ENCODE measurements around the gene NR2E1. TPM values are rescaled to one million over a fixed set of nuclear protein-coding genes. Genes with fewer than 3 reads are reported as not detected.
A peak's percentile ranks its signal among the peaks of the same experiment; 100 is the strongest.

Gene NR2E1
- total and polyA plus RNA-seq, 8 donors: not detected

DNA sequence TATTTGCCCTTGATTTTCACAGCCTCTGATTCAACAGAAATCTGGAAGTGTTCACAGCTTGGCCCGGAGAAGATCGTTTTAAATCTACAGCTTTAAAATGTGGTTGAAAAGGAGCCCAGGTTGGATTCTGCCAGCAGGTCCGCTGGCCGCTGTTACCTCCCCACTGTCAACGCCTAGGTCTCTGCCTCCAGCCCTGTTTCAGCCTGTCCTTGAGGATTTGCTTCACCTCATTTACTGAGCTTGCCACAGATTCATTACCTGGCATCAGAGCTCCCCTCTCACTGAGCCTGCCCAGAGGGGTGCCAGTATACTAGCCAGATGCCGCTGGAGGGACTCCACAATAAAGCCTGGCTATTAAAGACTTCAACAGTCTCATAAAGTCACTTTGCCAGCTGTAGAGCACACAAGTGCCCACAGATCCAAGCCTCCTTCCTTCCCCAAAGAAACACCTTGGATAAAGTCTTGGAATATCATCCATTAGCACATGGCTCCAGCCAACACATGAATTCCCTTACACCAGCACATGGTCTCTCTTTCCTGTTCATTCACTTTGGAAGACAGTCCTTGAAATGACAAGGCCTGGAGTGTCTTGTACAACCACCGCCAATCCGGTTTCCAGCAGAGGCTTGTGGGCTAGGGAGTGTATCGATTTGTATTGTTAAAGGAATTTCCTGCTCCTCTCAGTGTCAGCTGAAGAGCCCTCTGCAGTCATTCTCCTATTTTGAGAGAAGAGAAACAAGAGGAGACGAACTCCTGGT is 9.5 kb upstream of the NR2E1 start:
- no peak for DNase-seq
- no peak overlapping the region for H3K27ac ChIP-seq
- no peak for TF ChIP-seq POLR2A (IDR thresholded peaks at IDR 0.05)
- TF ChIP-seq EP300 (IDR thresholded peaks at IDR 0.05): no peak
- TF ChIP-seq POLR2AphosphoS5 (IDR thresholded peaks at IDR 0.05): no peak
- TF ChIP-seq, protein P1, sequence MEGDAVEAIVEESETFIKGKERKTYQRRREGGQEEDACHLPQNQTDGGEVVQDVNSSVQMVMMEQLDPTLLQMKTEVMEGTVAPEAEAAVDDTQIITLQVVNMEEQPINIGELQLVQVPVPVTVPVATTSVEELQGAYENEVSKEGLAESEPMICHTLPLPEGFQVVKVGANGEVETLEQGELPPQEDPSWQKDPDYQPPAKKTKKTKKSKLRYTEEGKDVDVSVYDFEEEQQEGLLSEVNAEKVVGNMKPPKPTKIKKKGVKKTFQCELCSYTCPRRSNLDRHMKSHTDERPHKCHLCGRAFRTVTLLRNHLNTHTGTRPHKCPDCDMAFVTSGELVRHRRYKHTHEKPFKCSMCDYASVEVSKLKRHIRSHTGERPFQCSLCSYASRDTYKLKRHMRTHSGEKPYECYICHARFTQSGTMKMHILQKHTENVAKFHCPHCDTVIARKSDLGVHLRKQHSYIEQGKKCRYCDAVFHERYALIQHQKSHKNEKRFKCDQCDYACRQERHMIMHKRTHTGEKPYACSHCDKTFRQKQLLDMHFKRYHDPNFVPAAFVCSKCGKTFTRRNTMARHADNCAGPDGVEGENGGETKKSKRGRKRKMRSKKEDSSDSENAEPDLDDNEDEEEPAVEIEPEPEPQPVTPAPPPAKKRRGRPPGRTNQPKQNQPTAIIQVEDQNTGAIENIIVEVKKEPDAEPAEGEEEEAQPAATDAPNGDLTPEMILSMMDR (IDR thresholded peaks at IDR 0.05): no peak
- intact Hi-C loops (cut with DNase I; ENCODE audit: low total_unique reads): no loop called here
- H3K4me1 ChIP-seq: peaks cover 14 to 19% (median 16%) of the 10 kb centered on the region in 4 donors
- 12 to 24% (median 16%) methylated on average over 10 of the region's 10 CpGs for WGBS, 5 donors
- no peaks in the 10 kb centered on the region for H3K9me3 ChIP-seq
- H3K36me3 ChIP-seq: no peaks in the 10 kb centered on the region
- peaks cover 16 to 99% (median 72%) of the 10 kb centered on the region in 3 donors for H3K27me3 ChIP-seq
- H3K4me3 ChIP-seq: no peak overlapping the region

DNA sequence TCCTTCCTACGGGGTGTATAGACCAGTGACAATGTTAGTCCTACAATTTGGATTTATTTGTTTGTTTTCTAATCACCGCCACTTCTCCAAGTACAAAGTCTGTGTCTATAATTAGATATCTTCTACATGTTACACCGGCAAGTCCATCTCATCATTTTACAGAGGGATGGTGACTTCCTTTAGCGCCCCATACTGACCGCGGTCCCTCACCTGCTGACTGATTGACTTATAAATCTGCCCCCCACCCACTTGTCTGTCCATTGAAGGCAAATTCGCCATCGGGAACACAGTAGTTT is 8.9 kb upstream of the NR2E1 start:
- intact Hi-C loops (cut with DNase I; ENCODE audit: low total_unique reads): no loop called here
- Histone ChIP-seq H3K9me3 (no peaks in the 10 kb centered on the region), H3K4me3 (peak overlapping the region in 3 of 4 donors; percentile 13 to 43 (median 33)), H3K36me3 (no peaks in the 10 kb centered on the region), H3K27me3 (peaks cover 15 to 99% (median 75%) of the 10 kb centered on the region in 3 donors), H3K4me1 (peaks cover 14 to 19% (median 16%) of the 10 kb centered on the region in 4 donors), H3K27ac (no peak overlapping the region)
- TF ChIP-seq EP300 (IDR thresholded peaks at IDR 0.05): no peak
- TF ChIP-seq, protein P1 (IDR thresholded peaks at IDR 0.05): no peak
- WGBS, 5 donors: 9 to 18% (median 11%) methylated on average over 8 of the region's 8 CpGs
- DNase-seq: no peak

DNA sequence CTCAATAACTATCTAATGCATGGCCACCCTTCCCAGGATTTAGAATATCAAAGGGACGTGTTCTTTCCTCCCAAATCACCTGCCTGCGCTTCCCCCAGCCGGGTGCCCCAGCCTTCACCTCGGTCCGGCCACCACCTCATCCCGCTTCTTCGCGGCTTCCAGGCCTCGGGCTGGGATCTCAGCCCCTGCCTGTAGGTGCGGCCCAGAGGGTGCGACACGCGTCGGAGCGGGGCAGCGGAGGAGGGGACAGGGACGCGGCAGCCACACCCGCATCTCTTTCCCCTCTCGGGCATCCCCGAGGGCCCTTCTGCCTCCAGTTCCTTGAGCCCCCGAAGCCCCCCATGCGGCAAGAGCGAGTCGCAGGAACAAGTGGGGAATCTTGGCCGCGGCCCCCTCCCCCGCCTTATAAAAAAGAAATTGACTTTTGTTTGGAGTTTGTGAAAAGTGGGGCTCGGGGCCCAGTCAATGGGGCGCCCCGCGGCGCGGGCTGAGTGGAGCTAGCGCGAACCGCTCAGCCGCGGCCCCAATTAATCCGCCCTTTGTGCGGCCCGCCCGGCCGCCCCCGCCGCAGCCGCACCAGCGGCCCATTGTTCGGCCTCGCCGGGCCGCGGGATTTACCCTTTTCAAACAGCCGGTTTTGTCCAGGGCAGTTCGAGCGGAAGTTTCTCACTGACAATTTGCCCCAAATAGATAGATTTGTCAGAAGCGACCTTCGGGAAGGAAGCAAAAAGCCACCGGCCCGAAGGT is 8.4 kb upstream of the NR2E1 start:
- TF ChIP-seq, protein P1 (IDR thresholded peaks at IDR 0.05): no peak
- TF ChIP-seq POLR2AphosphoS5 (IDR thresholded peaks at IDR 0.05) (no peak), POLR2A (IDR thresholded peaks at IDR 0.05) (no peak), EP300 (IDR thresholded peaks at IDR 0.05) (no peak)
- H3K9me3 ChIP-seq: no peaks in the 10 kb centered on the region
- peaks cover 14 to 19% (median 16%) of the 10 kb centered on the region in 4 donors for H3K4me1 ChIP-seq
- H3K27me3 ChIP-seq: peaks cover 15 to 99% (median 79%) of the 10 kb centered on the region in 3 donors
- intact Hi-C loops (cut with DNase I; ENCODE audit: low total_unique reads): no loop called here
- WGBS, 5 donors: 1 to 6% (median 5%) methylated on average over 25 to 60 of the region's 60 CpGs
- peak overlapping the region; percentile 13 to 43 (median 32) for H3K4me3 ChIP-seq
- no peak overlapping the region for H3K27ac ChIP-seq
- no peaks in the 10 kb centered on the region for H3K36me3 ChIP-seq
- DNase-seq: no peak

DNA sequence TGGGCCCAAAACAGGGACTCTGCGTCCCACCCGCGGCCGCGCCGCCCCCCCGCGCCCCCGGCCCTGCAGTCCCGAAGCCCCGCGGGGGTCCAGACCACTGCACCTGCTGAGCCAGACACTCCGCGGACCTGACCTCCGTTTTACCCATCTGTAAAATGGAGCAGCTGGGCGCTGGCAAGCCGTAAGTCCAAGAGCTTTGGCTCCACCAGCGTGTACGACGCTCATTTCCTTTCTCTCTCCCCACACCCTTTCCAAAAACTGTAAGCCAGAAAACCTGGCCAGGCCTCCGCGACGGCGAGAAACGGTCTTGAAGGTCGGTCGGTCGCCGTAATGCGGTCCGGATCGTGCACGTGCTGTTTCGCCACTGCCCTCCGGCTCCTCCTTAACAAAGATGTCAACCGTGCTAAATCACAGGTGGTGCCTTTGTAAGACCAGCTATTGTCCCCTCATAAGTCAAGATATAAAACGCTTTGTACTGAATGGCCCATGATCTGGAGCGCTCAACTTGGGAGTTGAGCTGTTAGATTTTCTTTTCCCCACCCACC is 7.8 kb upstream of the NR2E1 start:
- Histone ChIP-seq H3K9me3 (no peaks in the 10 kb centered on the region), H3K27ac (no peak overlapping the region), H3K27me3 (peaks cover 16 to 99% (median 86%) of the 10 kb centered on the region in 3 donors), H3K36me3 (no peaks in the 10 kb centered on the region), H3K4me3 (peak overlapping the region; percentile 13 to 43 (median 32)), H3K4me1 (peaks cover 14 to 19% (median 16%) of the 10 kb centered on the region in 4 donors)
- DNase-seq: no peak
- WGBS, 5 donors: 5 to 11% (median 7%) methylated on average over 31 to 38 of the region's 38 CpGs
- intact Hi-C loops (cut with DNase I; ENCODE audit: low total_unique reads): no loop called here
- TF ChIP-seq POLR2A (IDR thresholded peaks at IDR 0.05) (no peak), POLR2AphosphoS5 (IDR thresholded peaks at IDR 0.05) (no peak), EP300 (IDR thresholded peaks at IDR 0.05) (no peak)
- TF ChIP-seq, protein P1 (IDR thresholded peaks at IDR 0.05): no peak

Data from stomach (tissue), 9 donors.